ENCODE results near the gene ATP5F1E.

Gene ATP5F1E

DNA sequence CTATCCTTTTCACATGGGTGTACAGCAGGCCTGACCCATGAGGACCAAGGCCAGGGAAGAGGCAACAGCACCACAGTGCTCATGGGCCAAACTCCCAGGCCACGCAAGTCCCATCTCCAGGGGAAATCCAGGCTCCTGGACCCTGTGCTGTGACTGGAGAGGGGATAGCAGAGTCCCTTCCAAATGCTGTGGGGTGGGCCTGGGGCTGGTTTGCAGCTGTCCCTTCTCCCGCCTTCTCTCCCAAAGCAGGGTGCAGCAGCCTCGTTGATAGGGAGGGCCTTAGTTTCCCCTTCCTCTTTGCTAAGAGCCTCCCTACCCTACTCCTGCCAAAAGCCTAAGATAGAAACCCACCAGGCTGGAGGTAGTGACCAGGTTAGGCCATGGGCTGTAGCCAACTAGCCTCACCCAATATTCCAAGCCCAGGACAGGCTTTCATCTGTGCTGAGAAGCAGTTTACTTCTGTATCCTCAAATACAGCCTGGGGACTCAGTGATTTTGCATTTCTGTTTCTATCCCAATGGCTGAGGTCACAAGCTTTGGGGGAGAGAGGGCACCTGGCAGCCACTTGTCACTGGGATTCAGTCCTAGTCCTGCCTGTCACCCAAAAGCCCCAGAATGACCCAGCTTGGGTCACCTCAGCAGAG, 26.5 kb downstream of the ATP5F1E start:
- no peaks in the 10 kb centered on the region for H3K27me3 ChIP-seq (ENCODE audit: insufficient read depth, low read length)
- H2BK120ac ChIP-seq (ENCODE audit: insufficient read depth, low read length, poor library complexity) = no peak overlapping the region
- peaks cover 20 to 26% of the 10 kb centered on the region in 2 experiments for H3K4me1 ChIP-seq (ENCODE audit: control insufficient read depth in 1 of 2, insufficient read depth in 2 of 2, low read length in 2 of 2)
- H4K8ac ChIP-seq (ENCODE audit: low read depth, low read length) = no peak overlapping the region
- no peak overlapping the region for H4K12ac ChIP-seq (ENCODE audit: low read depth, low read length)
- H2AK5ac ChIP-seq (ENCODE audit: low read length) = no peak overlapping the region
- no peaks in the 10 kb centered on the region for H3K9me3 ChIP-seq (ENCODE audit: insufficient read depth, low read depth, low read length)
- H4K91ac ChIP-seq (ENCODE audit: low read depth, low read length) = no peak overlapping the region
- H3K79me1 ChIP-seq (ENCODE audit: low read length) = peaks cover 20% of the 10 kb centered on the region
- peaks cover 7% of the 10 kb centered on the region for H3K79me2 ChIP-seq (ENCODE audit: control insufficient read depth, insufficient read depth, low read length, poor library complexity)
- no peak overlapping the region for H3K18ac ChIP-seq (ENCODE audit: low read length)
- H3K23ac ChIP-seq (ENCODE audit: low read length) = no peak overlapping the region
- H2AFZ ChIP-seq (ENCODE audit: insufficient read depth, low read length, poor library complexity) = no peak overlapping the region
- H3K4ac ChIP-seq (ENCODE audit: low read depth, low read length) = no peak overlapping the region
- no peak overlapping the region for H3K4me3 ChIP-seq (ENCODE audit: low read depth, low read length)
- no peak for DNase-seq
- no peak overlapping the region for H3K9ac ChIP-seq (ENCODE audit: low read length)
- H3K27ac ChIP-seq (ENCODE audit: low read depth, low read length) = no peak overlapping the region
- H2BK5ac ChIP-seq (ENCODE audit: low read depth, low read length, poor library complexity) = no peak overlapping the region
- WGBS (ENCODE audit: extremely low coverage, insufficient coverage, insufficient read length) = no CpG with 5 or more reads among the region's 3 CpGs
- no peak overlapping the region for H2BK12ac ChIP-seq (ENCODE audit: low read length)
- peak overlapping the region; percentile 80 for H3K4me2 ChIP-seq (ENCODE audit: low read length)
- peaks cover 8 to 10% of the 10 kb centered on the region in 2 experiments for H3K36me3 ChIP-seq (ENCODE audit: control insufficient read depth in 1 of 2, insufficient read depth in 2 of 2, low read length in 2 of 2)
- H3K14ac ChIP-seq (ENCODE audit: low read length) = no peak overlapping the region

GRCh38 chr20:59004763-59005522, 27.2 kb downstream of the ATP5F1E start:
- H2BK120ac ChIP-seq (ENCODE audit: insufficient read depth, low read length, poor library complexity) = no peak overlapping the region
- H4K12ac ChIP-seq (ENCODE audit: low read depth, low read length) = no peak overlapping the region
- no peak overlapping the region for H2AK5ac ChIP-seq (ENCODE audit: low read length)
- peaks cover 10 to 12% of the 10 kb centered on the region in 2 experiments for H3K36me3 ChIP-seq (ENCODE audit: control insufficient read depth in 1 of 2, insufficient read depth in 2 of 2, low read length in 2 of 2)
- H3K27ac ChIP-seq (ENCODE audit: low read depth, low read length) = no peak overlapping the region
- H3K9me3 ChIP-seq (ENCODE audit: insufficient read depth, low read depth, low read length) = no peaks in the 10 kb centered on the region
- H3K23ac ChIP-seq (ENCODE audit: low read length) = no peak overlapping the region
- peaks cover 14 to 19% of the 10 kb centered on the region in 2 experiments for H3K4me1 ChIP-seq (ENCODE audit: control insufficient read depth in 1 of 2, insufficient read depth in 2 of 2, low read length in 2 of 2)
- no peak overlapping the region for H4K91ac ChIP-seq (ENCODE audit: low read depth, low read length)
- H3K9ac ChIP-seq (ENCODE audit: low read length) = no peak overlapping the region
- no peak overlapping the region for H2BK5ac ChIP-seq (ENCODE audit: low read depth, low read length, poor library complexity)
- H3K18ac ChIP-seq (ENCODE audit: low read length) = no peak overlapping the region
- peaks cover 7% of the 10 kb centered on the region for H3K79me2 ChIP-seq (ENCODE audit: control insufficient read depth, insufficient read depth, low read length, poor library complexity)
- WGBS (ENCODE audit: extremely low coverage, insufficient coverage, insufficient read length) = no CpG with 5 or more reads among the region's 17 CpGs
- H2AFZ ChIP-seq (ENCODE audit: insufficient read depth, low read length, poor library complexity) = no peak overlapping the region
- peaks cover 14% of the 10 kb centered on the region for H3K79me1 ChIP-seq (ENCODE audit: low read length)
- H4K8ac ChIP-seq (ENCODE audit: low read depth, low read length) = no peak overlapping the region
- peak in 1 of 2 donors; percentile 20 for DNase-seq
- no peak overlapping the region for H2BK12ac ChIP-seq (ENCODE audit: low read length)
- H3K4me3 ChIP-seq (ENCODE audit: low read depth, low read length) = no peak overlapping the region
- H3K14ac ChIP-seq (ENCODE audit: low read length) = no peak overlapping the region
- H3K4me2 ChIP-seq (ENCODE audit: low read length) = no peak overlapping the region
- no peak overlapping the region for H3K4ac ChIP-seq (ENCODE audit: low read depth, low read length)
- no peaks in the 10 kb centered on the region for H3K27me3 ChIP-seq (ENCODE audit: insufficient read depth, low read length)

GRCh38 chr20:59004493-59004762, 27.7 kb downstream of the ATP5F1E start:
- no peak overlapping the region for H4K91ac ChIP-seq (ENCODE audit: low read depth, low read length)
- H3K27me3 ChIP-seq (ENCODE audit: insufficient read depth, low read length) = no peaks in the 10 kb centered on the region
- H3K79me2 ChIP-seq (ENCODE audit: control insufficient read depth, insufficient read depth, low read length, poor library complexity) = peaks cover 7% of the 10 kb centered on the region
- peak in 1 of 2 donors; percentile 30 for DNase-seq
- H2BK120ac ChIP-seq (ENCODE audit: insufficient read depth, low read length, poor library complexity) = no peak overlapping the region
- H4K8ac ChIP-seq (ENCODE audit: low read depth, low read length) = no peak overlapping the region
- no peak overlapping the region for H3K23ac ChIP-seq (ENCODE audit: low read length)
- H3K4ac ChIP-seq (ENCODE audit: low read depth, low read length) = no peak overlapping the region
- no peak overlapping the region for H2BK5ac ChIP-seq (ENCODE audit: low read depth, low read length, poor library complexity)
- peaks cover 12 to 13% of the 10 kb centered on the region in 2 experiments for H3K36me3 ChIP-seq (ENCODE audit: control insufficient read depth in 1 of 2, insufficient read depth in 2 of 2, low read length in 2 of 2)
- H3K79me1 ChIP-seq (ENCODE audit: low read length) = peaks cover 12% of the 10 kb centered on the region
- H3K9ac ChIP-seq (ENCODE audit: low read length) = no peak overlapping the region
- no peak overlapping the region for H3K4me2 ChIP-seq (ENCODE audit: low read length)
- WGBS (ENCODE audit: extremely low coverage, insufficient coverage, insufficient read length) = no CpG with 5 or more reads among the region's 4 CpGs
- H3K4me3 ChIP-seq (ENCODE audit: low read depth, low read length) = no peak overlapping the region
- H2BK12ac ChIP-seq (ENCODE audit: low read length) = no peak overlapping the region
- no peak overlapping the region for H2AFZ ChIP-seq (ENCODE audit: insufficient read depth, low read length, poor library complexity)
- H3K18ac ChIP-seq (ENCODE audit: low read length) = no peak overlapping the region
- no peak overlapping the region for H3K14ac ChIP-seq (ENCODE audit: low read length)
- H3K27ac ChIP-seq (ENCODE audit: low read depth, low read length) = no peak overlapping the region
- H3K4me1 ChIP-seq (ENCODE audit: control insufficient read depth in 1 of 2, insufficient read depth in 2 of 2, low read length in 2 of 2) = peaks cover 12 to 16% of the 10 kb centered on the region in 2 experiments
- H3K9me3 ChIP-seq (ENCODE audit: insufficient read depth, low read depth, low read length) = no peaks in the 10 kb centered on the region
- H4K12ac ChIP-seq (ENCODE audit: low read depth, low read length) = no peak overlapping the region
- no peak overlapping the region for H2AK5ac ChIP-seq (ENCODE audit: low read length)

DNA sequence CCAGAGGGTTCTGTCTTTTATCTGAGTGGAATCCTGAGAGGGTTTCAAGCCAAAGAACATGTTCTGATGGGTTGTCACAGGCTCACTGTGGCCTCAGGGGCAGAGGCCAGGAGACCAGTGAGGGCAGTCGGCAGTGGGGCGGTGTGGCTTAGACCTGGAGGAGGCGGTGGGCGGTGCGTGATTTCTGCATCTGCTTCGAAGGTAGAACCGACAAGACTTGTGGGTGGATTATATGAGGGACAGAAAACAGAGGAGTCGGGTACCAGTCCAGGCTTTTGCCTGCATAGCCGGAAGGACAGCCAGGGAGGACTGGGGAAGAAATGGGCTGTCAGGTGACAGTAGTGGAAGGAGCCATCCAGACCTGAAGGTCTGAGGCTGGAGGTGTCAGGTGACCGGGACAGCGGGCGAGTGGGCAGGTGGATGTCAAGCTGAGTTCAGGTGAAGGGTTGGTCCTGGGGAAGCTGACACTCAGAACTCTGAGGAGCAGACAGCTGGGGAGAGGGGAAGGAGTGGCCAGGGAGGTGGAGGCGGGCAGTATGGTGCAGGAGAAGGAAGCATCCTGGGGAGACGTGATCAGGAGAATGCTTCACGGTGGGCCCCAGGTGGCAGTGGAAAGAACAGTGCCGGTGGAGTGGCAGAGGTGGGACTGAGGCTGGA, 28.2 kb downstream of the ATP5F1E start:
- H3K79me2 ChIP-seq (ENCODE audit: control insufficient read depth, insufficient read depth, low read length, poor library complexity) = peaks cover 7% of the 10 kb centered on the region
- H3K4ac ChIP-seq (ENCODE audit: low read depth, low read length) = no peak overlapping the region
- no peak overlapping the region for H3K9ac ChIP-seq (ENCODE audit: low read length)
- H4K91ac ChIP-seq (ENCODE audit: low read depth, low read length) = no peak overlapping the region
- no peak overlapping the region for H4K8ac ChIP-seq (ENCODE audit: low read depth, low read length)
- H3K27me3 ChIP-seq (ENCODE audit: insufficient read depth, low read length) = no peaks in the 10 kb centered on the region
- WGBS (ENCODE audit: extremely low coverage, insufficient coverage, insufficient read length) = no CpG with 5 or more reads among the region's 16 CpGs
- no peak overlapping the region for H2BK120ac ChIP-seq (ENCODE audit: insufficient read depth, low read length, poor library complexity)
- H3K36me3 ChIP-seq (ENCODE audit: control insufficient read depth in 1 of 2, insufficient read depth in 2 of 2, low read length in 2 of 2) = peaks cover 12 to 16% of the 10 kb centered on the region in 2 experiments
- no peak overlapping the region for H3K27ac ChIP-seq (ENCODE audit: low read depth, low read length)
- no peak overlapping the region for H3K14ac ChIP-seq (ENCODE audit: low read length)
- H2BK12ac ChIP-seq (ENCODE audit: low read length) = no peak overlapping the region
- no peak overlapping the region for H3K4me2 ChIP-seq (ENCODE audit: low read length)
- H3K23ac ChIP-seq (ENCODE audit: low read length) = no peak overlapping the region
- DNase-seq = no peak
- peaks cover 12% of the 10 kb centered on the region for H3K79me1 ChIP-seq (ENCODE audit: low read length)
- no peaks in the 10 kb centered on the region for H3K9me3 ChIP-seq (ENCODE audit: insufficient read depth, low read depth, low read length)
- H2AFZ ChIP-seq (ENCODE audit: insufficient read depth, low read length, poor library complexity) = no peak overlapping the region
- H2BK5ac ChIP-seq (ENCODE audit: low read depth, low read length, poor library complexity) = no peak overlapping the region
- H3K4me1 ChIP-seq (ENCODE audit: control insufficient read depth in 1 of 2, insufficient read depth in 2 of 2, low read length in 2 of 2) = peaks cover 12 to 16% of the 10 kb centered on the region in 2 experiments
- no peak overlapping the region for H3K18ac ChIP-seq (ENCODE audit: low read length)
- no peak overlapping the region for H4K12ac ChIP-seq (ENCODE audit: low read depth, low read length)
- no peak overlapping the region for H2AK5ac ChIP-seq (ENCODE audit: low read length)
- no peak overlapping the region for H3K4me3 ChIP-seq (ENCODE audit: low read depth, low read length)
